ENCODE data around the gene FPGS. TPM values are rescaled to one million over a fixed set of nuclear protein-coding genes. Genes with fewer than 3 reads are reported as not detected.

FPGS gene
- total RNA-seq, 4 donors from 2014 or later: 42.0 to 230 (median 75.4) TPM

- TF ChIP-seq CTCF (IDR thresholded peaks at IDR 0.05; ENCODE audit: low read depth): no peak
Measured at GRCh38 chr9:127817881-127818434, 15.3 kb downstream of the FPGS start.

GRCh38 chr9:127818574-127818973 lies 15.9 kb downstream of the FPGS start:
- no peak for TF ChIP-seq CTCF (IDR thresholded peaks at IDR 0.05; ENCODE audit: low read depth)

GRCh38 chr9:127822108-127822507 lies 19.4 kb downstream of the FPGS start:
- no peak for TF ChIP-seq CTCF (IDR thresholded peaks at IDR 0.05; ENCODE audit: low read depth)

GRCh38 chr9:127825319-127826051 lies 22.8 kb downstream of the FPGS start:
- TF ChIP-seq CTCF (IDR thresholded peaks at IDR 0.05; ENCODE audit: low read depth): no peak

- no peak for TF ChIP-seq CTCF (IDR thresholded peaks at IDR 0.05; ENCODE audit: low read depth)
Measured at GRCh38 chr9:127826253-127826913, 23.7 kb downstream of the FPGS start.

GRCh38 chr9:127828262-127829031 lies 25.8 kb downstream of the FPGS start:
- no peak for TF ChIP-seq CTCF (IDR thresholded peaks at IDR 0.05; ENCODE audit: low read depth)

All from subcutaneous adipose tissue (tissue), 4 donors.